Adrenal gland (tissue), 12 donors: Measurements from ENCODE around the gene PTRHD1. TPM values are rescaled to one million over a fixed set of nuclear protein-coding genes. Genes with fewer than 3 reads are reported as not detected.

Experiments
- DNase-seq, 7 donors: peaks; one replicate each; pipeline ENCODE4 v3.0.0-alpha.2; 2019 to 2020
- H3K27ac ChIP-seq, 5 donors: fragments of 200-600 bp; sonication (generic) in 4 of 5; 1 replicate in 3 of 5; 2 replicates in 2 of 5; pipeline versions ENCODE4 v1.5.1 to v1.8.0; 2016 to 2020; ENCODE audit warnings: mild to moderate bottlenecking in 1 of 5
- H3K27me3 ChIP-seq: fragments of 200-600 bp; 2 replicates; pipeline ENCODE4 v1.8.0; 2021
- H3K36me3 ChIP-seq, 2 donors: fragments of 200-600 bp; replicated peaks in 1 of 2; 1 replicate in 1 of 2; 2 replicates in 1 of 2; pipeline versions ENCODE4 v1.5.1 to v1.8.0; 2018 to 2022
- H3K4me1 ChIP-seq, 2 donors: fragments of 200-600 bp; replicated peaks in 1 of 2; 1 replicate in 1 of 2; 2 replicates in 1 of 2; pipeline versions ENCODE4 v1.5.1 to v1.8.0; 2018 to 2021
- H3K4me3 ChIP-seq, 4 donors: fragments of 200-600 bp; sonication (generic) in 3 of 4; one replicate each; pipeline ENCODE4 v1.5.1; 2016 to 2018
- H3K9me3 ChIP-seq, 3 donors: fragments of 200-600 bp; sonication (generic) in 1 of 3; replicated peaks in 1 of 3; 1 replicate in 2 of 3; 2 replicates in 1 of 3; pipeline versions ENCODE4 v1.5.1 to v1.8.0; 2016 to 2021
- POLR2A ChIP-seq, 2 donors: fragments of 450-650 bp; IDR thresholded peaks; one replicate each; pipeline ENCODE4 v1.6.1; 2017; ENCODE audit warnings: antibody characterized with exemption in 2 of 2, mild to moderate bottlenecking in 2 of 2, moderate library complexity in 1 of 2
- WGBS, 4 donors: extraction: QIAGEN DNeasy Blood & Tissue Kit in 2 of 4; methylation state at CpG; one replicate each; pipeline versions ENCODE4 v1.1.5 to v1.1.7; 2013 to 2017; 5-methylcytosine and 5-hydroxymethylcytosine counted together
- intact Hi-C, 2 donors: fragments of 100-400 bp; cut with DNase I; formaldehyde crosslinking; loops; one replicate each; pipeline versions ENCODE4 v1.14.1 to v1.15.0; 2022 to 2023
- polyA plus RNA-seq, 3 donors: library from polyadenylated mRNA; stranded (reverse); fragments of 200-250 nt in 2 of 3; fragments of 350-450 nt in 1 of 3; fragmentation: Illumina TruSeq in 1 of 3; extraction: RNeasy Lipid Tissue Mini Kit (QIAGEN cat#74804) in 1 of 3; gene quantifications; one replicate each; pipeline ENCODE4 v1.2.3, GENCODE V29; 2013 to 2014
- total RNA-seq, 9 donors: library from RNA; depleted of rRNA in 4 of 9; stranded (reverse); fragments of >200 nt in 4 of 9; fragments of 120-200 nt in 1 of 9; fragmentation: NEBNext Ultra II Directional in 1 of 9; extraction: Animal tissue kit (Norgen Biotek cat#: 25700) in 1 of 9; gene quantifications; one replicate each; pipeline versions ENCODE4 v1.1.0 to v1.2.4, GENCODE V29; 2013 to 2023
- TF ChIP-seq, protein P1 (sequence below), 6 experiments: fragments of 450-650 bp in 4 of 6; fragments of 200-600 bp in 2 of 6; sonication (generic) in 1 of 6; IDR thresholded peaks; 1 replicate in 5 of 6; 2 replicates in 1 of 6; pipeline versions ENCODE4 v1.5.1 to v1.8.0; 2016 to 2021; ENCODE audit warnings: antibody characterized with exemption in 6 of 6, mild to moderate bottlenecking in 2 of 6, moderate library complexity in 1 of 6
- donor health status: healthy with polysubstance abuse.
- donor health status: Bipolar disorder and iron deficiency.
- donor health status: DM: yes; HTN: yes; CAD: no.
- donor health status: DM: no; HTN: no; CAD: no.
- donor health status: DM: no; HTN: no; CAD: no.
- donor health status: DM: yes; HTN: yes; CAD: no.

The PTRHD1 gene
- total and polyA plus RNA-seq, 12 donors = 18.6 to 87.3 (median 53.3) TPM

DNA sequence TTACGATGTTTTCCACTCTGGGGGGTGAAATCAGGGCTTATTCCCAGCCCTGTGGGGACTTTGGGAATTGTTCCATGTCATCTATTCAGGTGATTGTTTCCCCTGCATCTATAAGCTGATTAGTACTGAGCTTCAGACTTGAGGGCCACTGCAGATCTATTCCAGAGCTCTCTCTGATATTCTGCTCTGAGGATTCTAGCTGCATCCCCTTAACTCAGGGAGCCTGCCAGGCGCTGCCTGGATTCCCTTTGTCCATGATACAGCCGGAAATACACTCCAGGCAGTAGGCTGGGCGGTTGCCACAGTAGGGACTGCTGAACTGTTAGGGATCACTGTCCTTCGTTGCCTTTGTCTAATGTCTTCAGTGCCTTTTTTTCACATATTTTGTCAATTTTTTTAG, 31.3 kb downstream of the PTRHD1 start:
- Histone ChIP-seq H3K36me3 (peaks cover 0 to 26% of the 10 kb centered on the region in 2 donors), H3K27ac (no peak overlapping the region), H3K4me3 (no peak overlapping the region), H3K4me1 (peaks cover 1 to 5% of the 10 kb centered on the region in 2 donors), H3K27me3 (no peaks in the 10 kb centered on the region), H3K9me3 (no peaks in the 10 kb centered on the region)
- DNase-seq = no peak
- WGBS, 4 donors = 86 to 94% (median 87%) methylated on average over 5 of the region's 5 CpGs
- no peak for TF ChIP-seq POLR2A (IDR thresholded peaks at IDR 0.05)
- TF ChIP-seq, protein P1, sequence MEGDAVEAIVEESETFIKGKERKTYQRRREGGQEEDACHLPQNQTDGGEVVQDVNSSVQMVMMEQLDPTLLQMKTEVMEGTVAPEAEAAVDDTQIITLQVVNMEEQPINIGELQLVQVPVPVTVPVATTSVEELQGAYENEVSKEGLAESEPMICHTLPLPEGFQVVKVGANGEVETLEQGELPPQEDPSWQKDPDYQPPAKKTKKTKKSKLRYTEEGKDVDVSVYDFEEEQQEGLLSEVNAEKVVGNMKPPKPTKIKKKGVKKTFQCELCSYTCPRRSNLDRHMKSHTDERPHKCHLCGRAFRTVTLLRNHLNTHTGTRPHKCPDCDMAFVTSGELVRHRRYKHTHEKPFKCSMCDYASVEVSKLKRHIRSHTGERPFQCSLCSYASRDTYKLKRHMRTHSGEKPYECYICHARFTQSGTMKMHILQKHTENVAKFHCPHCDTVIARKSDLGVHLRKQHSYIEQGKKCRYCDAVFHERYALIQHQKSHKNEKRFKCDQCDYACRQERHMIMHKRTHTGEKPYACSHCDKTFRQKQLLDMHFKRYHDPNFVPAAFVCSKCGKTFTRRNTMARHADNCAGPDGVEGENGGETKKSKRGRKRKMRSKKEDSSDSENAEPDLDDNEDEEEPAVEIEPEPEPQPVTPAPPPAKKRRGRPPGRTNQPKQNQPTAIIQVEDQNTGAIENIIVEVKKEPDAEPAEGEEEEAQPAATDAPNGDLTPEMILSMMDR (IDR thresholded peaks at IDR 0.05) = no peak
- intact Hi-C loops = no loop called here

DNA sequence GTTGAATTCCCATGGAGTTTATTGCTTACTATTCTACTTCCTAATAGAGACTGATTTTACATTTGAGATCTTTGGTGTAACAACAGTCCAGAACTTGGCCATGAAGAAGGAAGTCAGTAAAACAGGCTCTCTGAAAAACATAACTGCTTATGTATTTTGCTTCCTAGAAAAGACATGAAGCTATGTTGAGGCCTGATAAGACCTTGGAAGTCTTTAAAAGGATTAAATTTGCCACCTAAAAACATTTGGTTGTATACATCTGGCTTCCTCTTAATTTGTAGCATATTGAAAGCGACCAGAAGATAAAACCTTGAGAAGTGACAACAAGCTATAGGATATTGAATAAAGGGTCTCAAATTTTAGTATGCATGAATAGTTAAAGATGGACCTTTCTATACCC, 36.4 kb downstream of the PTRHD1 start:
- DNase-seq = no peak
- 91 to 97% (median 94%) methylated on average over 1 of the region's 1 CpG for WGBS, 4 donors
- no peak for TF ChIP-seq POLR2A (IDR thresholded peaks at IDR 0.05)
- TF ChIP-seq, protein P1 (IDR thresholded peaks at IDR 0.05) = no peak
- no peak overlapping the region for H3K4me3 ChIP-seq
- H3K27ac ChIP-seq = no peak overlapping the region
- no peaks in the 10 kb centered on the region for H3K9me3 ChIP-seq
- H3K27me3 ChIP-seq = no peaks in the 10 kb centered on the region
- H3K4me1 ChIP-seq = no peaks in the 10 kb centered on the region
- intact Hi-C loops = no loop called here
- H3K36me3 ChIP-seq = peaks cover 0 to 59% of the 10 kb centered on the region in 2 donors

DNA sequence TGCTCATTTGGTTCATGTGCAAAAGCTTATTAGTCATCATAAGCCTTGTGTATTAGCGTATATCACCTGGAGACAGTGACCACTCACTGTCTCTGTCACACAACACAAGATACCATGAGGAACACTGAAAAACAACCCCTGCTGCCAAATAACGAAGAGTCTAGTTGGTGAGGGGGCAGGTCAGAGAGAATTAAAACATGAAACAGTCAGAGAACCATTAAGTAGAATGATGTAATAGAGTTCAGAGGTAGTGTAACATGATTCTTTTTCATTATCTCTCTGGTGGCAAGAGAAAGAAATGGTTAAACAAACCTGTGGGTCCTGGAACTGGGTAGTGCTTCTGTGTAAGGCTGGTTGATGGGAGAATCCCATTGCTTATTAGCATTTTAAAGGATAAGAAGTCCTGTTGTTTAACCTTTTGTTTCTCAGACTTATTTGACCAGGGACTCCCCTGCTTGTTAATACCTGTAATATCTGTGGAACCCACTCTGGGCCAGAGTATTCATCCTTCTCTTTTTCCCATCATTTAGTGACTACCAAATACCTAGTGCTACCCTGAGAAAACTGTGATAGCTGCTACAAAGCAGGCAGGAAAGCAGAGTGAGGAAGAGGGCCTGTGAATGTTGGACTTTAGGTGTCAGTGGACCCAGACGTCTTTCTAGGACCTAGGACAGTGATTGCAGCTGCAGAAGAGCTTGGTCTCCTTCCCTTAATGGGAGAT, 38.0 kb downstream of the PTRHD1 start:
- TF ChIP-seq POLR2A (IDR thresholded peaks at IDR 0.05) = no peak
- TF ChIP-seq, protein P1 (IDR thresholded peaks at IDR 0.05) = no peak
- Histone ChIP-seq H3K27me3 (no peaks in the 10 kb centered on the region), H3K4me3 (no peak overlapping the region), H3K36me3 (peaks cover 0 to 62% of the 10 kb centered on the region in 2 donors), H3K27ac (no peak overlapping the region), H3K4me1 (no peaks in the 10 kb centered on the region), H3K9me3 (no peaks in the 10 kb centered on the region)
- DNase-seq = no peak
- WGBS, 4 donors = 79 to 86% (median 81%) methylated on average over 3 of the region's 3 CpGs
- intact Hi-C loops = no loop called here

DNA sequence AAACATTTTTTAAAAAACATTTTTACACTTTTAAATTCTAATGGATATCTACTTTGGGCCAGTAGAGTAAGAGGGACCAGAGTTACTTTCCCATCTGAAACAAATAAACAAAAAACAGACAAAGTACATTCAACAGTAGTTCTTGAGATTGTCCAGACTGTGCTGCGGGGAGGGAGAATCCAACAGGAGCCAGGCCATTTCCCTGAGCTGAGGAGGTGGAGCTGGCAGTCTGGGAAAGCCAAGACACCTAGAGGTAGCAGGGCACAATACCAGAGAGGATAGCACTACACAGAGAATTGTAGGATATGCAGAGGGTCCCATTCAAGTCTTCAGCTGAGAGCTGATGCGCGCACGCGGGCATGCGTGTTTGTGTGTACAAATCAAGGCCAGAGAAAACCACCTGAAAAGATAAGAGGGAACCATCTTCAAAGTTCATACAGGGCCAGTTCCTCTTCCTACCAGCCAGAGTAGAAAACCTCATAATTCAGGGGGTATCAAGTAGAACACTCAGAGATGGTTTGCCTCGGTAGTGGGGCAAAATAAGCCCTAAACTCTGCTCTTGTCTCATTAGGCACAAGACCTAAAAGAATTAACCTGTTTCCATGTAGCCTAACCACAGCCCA, 44.0 kb downstream of the PTRHD1 start:
- DNase-seq = no peak
- no peak for TF ChIP-seq POLR2A (IDR thresholded peaks at IDR 0.05)
- TF ChIP-seq, protein P1 (IDR thresholded peaks at IDR 0.05) = no peak
- WGBS, 4 donors = 94 to 97% (median 96%) methylated on average over 7 of the region's 7 CpGs
- Histone ChIP-seq H3K4me1 (peaks cover 0 to 6% of the 10 kb centered on the region in 2 donors), H3K9me3 (no peaks in the 10 kb centered on the region), H3K36me3 (peaks cover 0 to 27% of the 10 kb centered on the region in 2 donors), H3K27me3 (no peaks in the 10 kb centered on the region), H3K4me3 (no peak overlapping the region), H3K27ac (no peak overlapping the region)
- intact Hi-C loops = no loop called here
